Gastroesophageal sphincter (tissue), 4 donors: ENCODE data around the gene CAPS2. TPM values are rescaled to one million over a fixed set of nuclear protein-coding genes. Genes with fewer than 3 reads are reported as not detected.

Experiments
- ATAC-seq: fragments of 150-250 bp; one replicate; pipeline ENCODE4 v1.9.1; 2016; ENCODE audit warnings: mild to moderate bottlenecking, moderate library complexity
- H3K27ac ChIP-seq, 4 donors: fragments of 200-600 bp; sonication (generic) in 3 of 4; 1 replicate in 3 of 4; 2 replicates in 1 of 4; pipeline ENCODE4 v1.5.1; 2016 to 2019
- H3K27me3 ChIP-seq: fragments of 200-600 bp; sonication (generic); one replicate; pipeline ENCODE4 v1.5.1; 2019
- H3K36me3 ChIP-seq, 2 donors: fragments of 200-600 bp; sonication (generic); one replicate each; pipeline ENCODE4 v1.5.1; 2019; ENCODE audit warnings: control low read depth in 1 of 2
- H3K4me1 ChIP-seq, 3 donors: fragments of 200-600 bp; sonication (generic); 1 replicate in 2 of 3; 2 replicates in 1 of 3; pipeline ENCODE4 v1.5.1; 2016 to 2019; ENCODE audit warnings: control low read depth in 2 of 3
- H3K4me3 ChIP-seq, 2 donors: fragments of 200-600 bp; sonication (generic); one replicate each; pipeline ENCODE4 v1.5.1; 2019; ENCODE audit warnings: mild to moderate bottlenecking in 1 of 2, moderate library complexity in 1 of 2
- H3K9me3 ChIP-seq, 3 donors: fragments of 200-600 bp; sonication (generic); one replicate each; pipeline ENCODE4 v1.5.1; 2017 to 2019; ENCODE audit warnings: control low read depth in 2 of 3
- CTCF ChIP-seq, 4 experiments: fragments of 200-600 bp in 2 of 4; fragments of 450-650 bp in 2 of 4; sonication (generic) in 1 of 4; IDR thresholded peaks; one replicate each; pipeline ENCODE4 v1.5.1; 2017 to 2019; ENCODE audit warnings: antibody characterized with exemption in 4 of 4, mild to moderate bottlenecking in 2 of 4, moderate library complexity in 2 of 4
- EP300 ChIP-seq: sonication (generic); formaldehyde crosslinking; IDR thresholded peaks from one replicate; pipeline ENCODE4 v1.6.1; 2017; ENCODE audit warnings: antibody characterized with exemption, mild to moderate bottlenecking
- POLR2A ChIP-seq, 2 donors: fragments of 450-650 bp; IDR thresholded peaks; one replicate each; pipeline ENCODE4 v1.6.1; 2017; ENCODE audit warnings: antibody characterized with exemption in 2 of 2, mild to moderate bottlenecking in 2 of 2, moderate library complexity in 1 of 2
- POLR2AphosphoS5 ChIP-seq: sonication (generic); formaldehyde crosslinking; IDR thresholded peaks from one replicate; pipeline ENCODE4 v1.6.1; 2017; ENCODE audit warnings: antibody characterized with exemption
- WGBS, 2 donors: methylation state at CpG; one replicate each; pipeline ENCODE4 v1.1.5; 2018; ENCODE audit warnings: low coverage in 1 of 2; 5-methylcytosine and 5-hydroxymethylcytosine counted together
- total RNA-seq, 4 donors: library from RNA; depleted of rRNA; stranded (reverse); fragments of >200 nt; gene quantifications; one replicate each; pipeline ENCODE4 v1.1.0, GENCODE V29; 2016

CAPS2 gene
- total RNA-seq = 10 to 100 TPM in 3 of 4 donors, 1 to 10 TPM in 1; 8.3 to 29.4 (median 11.9) TPM

- peak within 1 kb of the TSS in 3 of 4 donors; percentile 55 to 79 (median 65) for H3K27ac ChIP-seq
- WGBS, 2 donors = 13 to 27% methylated on average over 3 to 6 of the region's 40 CpGs
- TF ChIP-seq POLR2A (IDR thresholded peaks at IDR 0.05) (no peak), EP300 (no peak), POLR2AphosphoS5 (peak; percentile 13), CTCF (IDR thresholded peaks at IDR 0.05) (peak in 1 of 4 experiments; percentile 15)
- H3K36me3 ChIP-seq = no peaks in the 10 kb centered on the region
- H3K9me3 ChIP-seq = no peaks in the 10 kb centered on the region
- ATAC-seq = peak; percentile 85
- peak within 1 kb of the TSS; percentile 57 to 67 for H3K4me3 ChIP-seq
- no peaks in the 10 kb centered on the region for H3K27me3 ChIP-seq
- peaks cover 0 to 26% (median 3%) of the 10 kb centered on the region in 3 donors for H3K4me1 ChIP-seq
Observed at GRCh38 chr12:75329918-75330826, at the start of gene CAPS2. Gene CAPS2, minus strand, starts transcription at chr12:75330324. Its CDS starts 3,826 bp downstream, at chr12:75326498.

- peak overlapping the region; percentile 45 to 62 (median 51) for H3K27ac ChIP-seq
- H3K9me3 ChIP-seq = no peaks in the 10 kb centered on the region
- H3K4me3 ChIP-seq = no peak overlapping the region
- 56% methylated on average over 1 of the region's 1 CpG; no CpG with 5 or more reads in 1 of the 2 donors for WGBS, 2 donors
- no peak for TF ChIP-seq POLR2A (IDR thresholded peaks at IDR 0.05)
- TF ChIP-seq CTCF (IDR thresholded peaks at IDR 0.05) = no peak
- TF ChIP-seq EP300 = no peak
- no peak for TF ChIP-seq POLR2AphosphoS5
- peak; percentile 50 for ATAC-seq
- H3K27me3 ChIP-seq = no peaks in the 10 kb centered on the region
- H3K36me3 ChIP-seq = no peaks in the 10 kb centered on the region
- peaks cover 0 to 21% (median 7%) of the 10 kb centered on the region in 3 donors for H3K4me1 ChIP-seq
Observed at GRCh38 chr12:75378354-75378753, 48.2 kb upstream of the CAPS2 start.

GRCh38 chr12:75374971-75375370 is 44.8 kb upstream of the CAPS2 start:
- no peak overlapping the region for H3K4me3 ChIP-seq
- H3K27me3 ChIP-seq = no peaks in the 10 kb centered on the region
- H3K4me1 ChIP-seq = peaks cover 0 to 21% (median 7%) of the 10 kb centered on the region in 3 donors
- H3K9me3 ChIP-seq = no peaks in the 10 kb centered on the region
- WGBS, 2 donors = 83 to 94% methylated on average over 2 of the region's 2 CpGs
- no peak overlapping the region for H3K27ac ChIP-seq
- TF ChIP-seq POLR2AphosphoS5 = no peak
- TF ChIP-seq POLR2A (IDR thresholded peaks at IDR 0.05) = no peak
- TF ChIP-seq CTCF (IDR thresholded peaks at IDR 0.05) = no peak
- TF ChIP-seq EP300 = no peak
- no peak for ATAC-seq
- no peaks in the 10 kb centered on the region for H3K36me3 ChIP-seq

GRCh38 chr12:75366629-75367028 is 36.5 kb upstream of the CAPS2 start:
- H3K9me3 ChIP-seq = no peaks in the 10 kb centered on the region
- H3K36me3 ChIP-seq = no peaks in the 10 kb centered on the region
- no peak overlapping the region for H3K4me3 ChIP-seq
- WGBS, 2 donors = 100% methylated on average over 1 of the region's 1 CpG; no CpG with 5 or more reads in 1 of the 2 donors
- H3K4me1 ChIP-seq = no peaks in the 10 kb centered on the region
- ATAC-seq = no peak
- TF ChIP-seq POLR2A (IDR thresholded peaks at IDR 0.05) (no peak), EP300 (no peak), POLR2AphosphoS5 (no peak), CTCF (IDR thresholded peaks at IDR 0.05) (no peak)
- H3K27me3 ChIP-seq = no peaks in the 10 kb centered on the region
- no peak overlapping the region for H3K27ac ChIP-seq
